Measurements from ENCODE around the gene SMC1A.
"Not testable (repeated sequence)": the region's sequence is repeated elsewhere in the genome, so short reads cannot be mapped to it uniquely, and the experiment has no call there.

Gene SMC1A

GRCh38 chrX:53374222-53374820, 48.1 kb downstream of the SMC1A start:
- TF ChIP-seq, protein P1, sequence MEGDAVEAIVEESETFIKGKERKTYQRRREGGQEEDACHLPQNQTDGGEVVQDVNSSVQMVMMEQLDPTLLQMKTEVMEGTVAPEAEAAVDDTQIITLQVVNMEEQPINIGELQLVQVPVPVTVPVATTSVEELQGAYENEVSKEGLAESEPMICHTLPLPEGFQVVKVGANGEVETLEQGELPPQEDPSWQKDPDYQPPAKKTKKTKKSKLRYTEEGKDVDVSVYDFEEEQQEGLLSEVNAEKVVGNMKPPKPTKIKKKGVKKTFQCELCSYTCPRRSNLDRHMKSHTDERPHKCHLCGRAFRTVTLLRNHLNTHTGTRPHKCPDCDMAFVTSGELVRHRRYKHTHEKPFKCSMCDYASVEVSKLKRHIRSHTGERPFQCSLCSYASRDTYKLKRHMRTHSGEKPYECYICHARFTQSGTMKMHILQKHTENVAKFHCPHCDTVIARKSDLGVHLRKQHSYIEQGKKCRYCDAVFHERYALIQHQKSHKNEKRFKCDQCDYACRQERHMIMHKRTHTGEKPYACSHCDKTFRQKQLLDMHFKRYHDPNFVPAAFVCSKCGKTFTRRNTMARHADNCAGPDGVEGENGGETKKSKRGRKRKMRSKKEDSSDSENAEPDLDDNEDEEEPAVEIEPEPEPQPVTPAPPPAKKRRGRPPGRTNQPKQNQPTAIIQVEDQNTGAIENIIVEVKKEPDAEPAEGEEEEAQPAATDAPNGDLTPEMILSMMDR (IDR thresholded peaks at IDR 0.05; ENCODE audit: poor library complexity, severe bottlenecking): no peak
- no peaks in the 10 kb centered on the region for H3K27me3 ChIP-seq (ENCODE audit: insufficient read depth, poor library complexity, severe bottlenecking)
- H3K9me3 ChIP-seq (ENCODE audit: severe bottlenecking): no peaks in the 10 kb centered on the region
- H3K4me1 ChIP-seq (ENCODE audit: insufficient read depth, poor library complexity, severe bottlenecking): no peaks in the 10 kb centered on the region
- peaks cover 6% of the 10 kb centered on the region; the same call in 1 of the 2 replicates for H3K36me3 ChIP-seq (ENCODE audit: low read depth)
- no peak overlapping the region for H3K4me3 ChIP-seq (ENCODE audit: severe bottlenecking)
- H3K27ac ChIP-seq (ENCODE audit: poor library complexity, severe bottlenecking): no peak overlapping the region
- no peak for DNase-seq (ENCODE audit: low spot score)
- ATAC-seq (ENCODE audit: low read depth): peak; percentile 27; the same call in 1 of the 3 replicates

DNA sequence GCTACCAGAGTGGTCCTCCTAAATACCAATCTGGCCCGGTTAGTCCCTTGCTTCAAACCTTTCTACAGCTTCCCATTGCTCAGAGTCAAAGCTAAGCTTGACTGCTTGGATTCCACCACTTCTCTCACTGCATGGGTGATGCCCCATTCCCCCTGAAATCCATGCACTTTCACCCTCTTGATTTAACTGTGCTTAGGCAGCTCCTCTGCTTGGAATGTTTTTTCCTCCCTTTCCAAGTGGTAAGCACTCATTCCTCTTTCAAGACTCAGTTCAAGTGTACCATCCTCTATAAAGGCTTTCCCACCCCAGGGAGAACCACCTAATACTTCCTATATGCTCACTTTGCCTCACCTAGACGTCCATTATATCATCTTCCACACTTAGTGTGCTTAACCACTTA, 49.1 kb downstream of the SMC1A start:
- Histone ChIP-seq H3K9me3 (ENCODE audit: severe bottlenecking) (no peaks in the 10 kb centered on the region), H3K4me1 (ENCODE audit: insufficient read depth, poor library complexity, severe bottlenecking) (no peaks in the 10 kb centered on the region), H3K36me3 (ENCODE audit: low read depth) (no peaks in the 10 kb centered on the region), H3K27ac (ENCODE audit: poor library complexity, severe bottlenecking) (no peak overlapping the region), H3K4me3 (ENCODE audit: severe bottlenecking) (no peak overlapping the region), H3K27me3 (ENCODE audit: insufficient read depth, poor library complexity, severe bottlenecking) (no peaks in the 10 kb centered on the region)
- TF ChIP-seq, protein P1 (IDR thresholded peaks at IDR 0.05; ENCODE audit: poor library complexity, severe bottlenecking): no peak
- DNase-seq (ENCODE audit: low spot score) (no peak), ATAC-seq (ENCODE audit: low read depth) (no peak)

GRCh38 chrX:53366454-53366853, 56.0 kb downstream of the SMC1A start:
- H3K9me3 ChIP-seq (ENCODE audit: severe bottlenecking); H3K27ac ChIP-seq (ENCODE audit: poor library complexity, severe bottlenecking); H3K36me3 ChIP-seq (ENCODE audit: low read depth); DNase-seq (ENCODE audit: low spot score); H3K4me1 ChIP-seq (ENCODE audit: insufficient read depth, poor library complexity, severe bottlenecking); H3K4me3 ChIP-seq (ENCODE audit: severe bottlenecking); H3K27me3 ChIP-seq (ENCODE audit: insufficient read depth, poor library complexity, severe bottlenecking); ATAC-seq (ENCODE audit: low read depth): not testable (repeated sequence)

DNA sequence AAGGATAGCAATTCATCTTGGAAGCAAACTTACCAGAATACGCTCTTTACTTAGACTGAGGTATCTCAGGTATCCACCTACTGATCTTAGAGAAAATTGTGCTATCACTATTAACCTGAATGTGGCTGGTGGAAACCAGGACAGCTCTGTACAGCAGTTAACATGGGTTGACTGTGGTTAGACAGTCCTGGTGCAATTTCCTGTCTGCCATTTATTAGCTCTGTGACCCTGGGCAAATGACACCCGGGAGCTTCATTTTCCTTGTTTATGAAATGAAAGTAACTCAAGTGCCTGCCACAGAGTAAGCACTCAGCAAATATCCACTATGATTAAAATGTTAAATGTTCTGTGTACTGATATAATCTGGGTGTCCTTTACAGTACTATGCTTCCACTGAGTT, 60.0 kb downstream of the SMC1A start:
- no peaks in the 10 kb centered on the region for H3K4me1 ChIP-seq (ENCODE audit: insufficient read depth, poor library complexity, severe bottlenecking)
- DNase-seq (ENCODE audit: low spot score) (no peak), ATAC-seq (ENCODE audit: low read depth) (no peak)
- H3K36me3 ChIP-seq (ENCODE audit: low read depth): no peaks in the 10 kb centered on the region
- no peak overlapping the region for H3K4me3 ChIP-seq (ENCODE audit: severe bottlenecking)
- H3K9me3 ChIP-seq (ENCODE audit: severe bottlenecking): no peaks in the 10 kb centered on the region
- H3K27me3 ChIP-seq (ENCODE audit: insufficient read depth, poor library complexity, severe bottlenecking): no peaks in the 10 kb centered on the region
- no peak overlapping the region for H3K27ac ChIP-seq (ENCODE audit: poor library complexity, severe bottlenecking)
- TF ChIP-seq, protein P1 (IDR thresholded peaks at IDR 0.05; ENCODE audit: poor library complexity, severe bottlenecking): no peak

DNA sequence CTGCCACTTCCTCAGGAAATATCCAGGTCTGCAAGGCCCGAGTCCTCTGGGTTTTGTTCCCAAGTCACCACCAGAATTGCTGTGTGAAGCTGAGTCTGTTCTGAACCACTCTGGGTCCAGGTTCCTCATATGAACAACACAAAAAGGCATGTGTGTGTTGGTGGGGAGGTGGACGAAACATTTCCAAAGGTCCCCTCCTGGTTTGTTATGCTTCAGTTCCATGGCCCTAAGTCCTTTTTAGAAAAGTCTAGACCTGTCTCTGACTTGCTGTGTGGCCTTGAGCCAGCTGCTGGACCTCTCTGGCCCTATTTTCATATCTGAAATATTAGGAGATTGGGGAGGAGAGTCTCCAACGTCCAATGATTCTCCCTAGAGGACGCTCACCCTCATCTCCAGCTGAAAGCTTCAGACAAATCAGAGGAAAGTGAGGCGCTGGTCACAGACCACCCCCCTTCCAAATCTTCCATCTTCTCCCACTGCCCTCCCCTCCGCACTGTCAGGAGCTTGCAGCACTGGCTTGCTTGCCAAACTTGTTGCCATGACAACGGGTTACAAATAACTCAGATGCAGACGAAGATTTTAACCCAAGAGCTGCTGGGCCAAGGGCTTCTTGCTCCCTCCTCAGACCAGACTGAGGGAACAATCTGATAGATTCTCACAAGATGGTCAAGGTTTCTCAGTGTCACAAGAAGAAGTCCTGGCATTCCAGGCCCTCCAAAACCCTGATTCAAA, 64.5 kb downstream of the SMC1A start:
- no peak for ATAC-seq (ENCODE audit: low read depth)

More for the DNA sequence above, 64.5 kb downstream of the SMC1A start:
- no peak for DNase-seq (ENCODE audit: low spot score)
- Histone ChIP-seq H3K27ac (ENCODE audit: poor library complexity, severe bottlenecking) (no peak overlapping the region), H3K4me3 (ENCODE audit: severe bottlenecking) (no peak overlapping the region), H3K27me3 (ENCODE audit: insufficient read depth, poor library complexity, severe bottlenecking) (no peaks in the 10 kb centered on the region), H3K36me3 (ENCODE audit: low read depth) (no peaks in the 10 kb centered on the region), H3K4me1 (ENCODE audit: insufficient read depth, poor library complexity, severe bottlenecking) (no peaks in the 10 kb centered on the region), H3K9me3 (ENCODE audit: severe bottlenecking) (no peaks in the 10 kb centered on the region)
- TF ChIP-seq, protein P1 (IDR thresholded peaks at IDR 0.05; ENCODE audit: poor library complexity, severe bottlenecking): no peak

Measured in RWPE2 (cell line).